HG03342 (cell line): ENCODE data around the gene TRIM37.

ENCODE experiments used
- ATAC-seq: cut with Tn5 transposase; IDR thresholded peaks from one replicate; pipeline ENCODE4 v1.9.1; 2021; ENCODE audit warnings: mild to moderate bottlenecking, moderate library complexity; ENCODE audit not compliant: unreplicated experiment

The TRIM37 gene

GRCh38 chr17:59038734-59039133 lies 67.9 kb downstream of the TRIM37 start:
- no peak for ATAC-seq

- ATAC-seq: no peak
Measured at GRCh38 chr17:59037960-59038359, 68.7 kb downstream of the TRIM37 start.

GRCh38 chr17:59030811-59031210 lies 75.9 kb downstream of the TRIM37 start:
- no peak for ATAC-seq

DNA sequence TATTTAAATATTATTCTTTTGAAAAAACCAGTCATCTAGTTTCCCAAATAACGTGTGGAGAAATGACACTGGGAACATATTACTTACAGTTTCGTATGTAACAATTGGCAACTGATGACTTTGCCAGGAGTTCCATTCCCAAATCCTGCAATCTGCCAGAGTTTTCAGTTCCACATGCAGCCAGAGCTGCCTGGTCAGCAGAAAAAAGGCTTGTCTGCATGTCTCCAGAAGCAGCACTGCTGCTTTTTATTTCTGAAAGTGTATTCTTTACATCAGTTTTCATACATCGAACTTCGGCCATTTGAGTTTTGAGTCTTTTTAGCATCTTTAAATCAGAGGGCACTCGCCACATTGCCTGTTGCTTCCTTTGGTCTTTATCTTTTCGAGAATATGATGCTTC lies 78.4 kb downstream of the TRIM37 start:
- no peak for ATAC-seq

DNA sequence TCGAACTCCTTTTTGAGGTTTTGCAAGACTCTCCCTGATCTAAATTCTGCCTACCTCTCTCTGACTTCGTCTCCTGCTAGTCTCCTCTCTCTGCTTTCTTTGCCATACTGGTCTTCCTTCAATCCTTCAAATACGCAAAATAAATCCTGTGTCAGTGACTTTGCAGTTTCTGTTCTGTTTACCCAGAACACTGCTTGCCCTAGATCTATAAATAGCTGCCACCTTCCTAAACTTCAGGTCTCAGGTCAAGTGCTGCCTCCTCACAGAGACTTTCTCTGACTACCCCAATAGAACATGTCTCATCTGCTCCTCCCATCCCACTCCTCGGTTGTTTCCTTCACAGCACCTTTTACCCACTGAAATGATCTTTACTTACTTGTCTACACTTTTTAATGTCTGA lies 78.9 kb downstream of the TRIM37 start:
- no peak for ATAC-seq

- ATAC-seq: no peak
Measured at GRCh38 chr17:59026176-59026939, 80.3 kb downstream of the TRIM37 start.

DNA sequence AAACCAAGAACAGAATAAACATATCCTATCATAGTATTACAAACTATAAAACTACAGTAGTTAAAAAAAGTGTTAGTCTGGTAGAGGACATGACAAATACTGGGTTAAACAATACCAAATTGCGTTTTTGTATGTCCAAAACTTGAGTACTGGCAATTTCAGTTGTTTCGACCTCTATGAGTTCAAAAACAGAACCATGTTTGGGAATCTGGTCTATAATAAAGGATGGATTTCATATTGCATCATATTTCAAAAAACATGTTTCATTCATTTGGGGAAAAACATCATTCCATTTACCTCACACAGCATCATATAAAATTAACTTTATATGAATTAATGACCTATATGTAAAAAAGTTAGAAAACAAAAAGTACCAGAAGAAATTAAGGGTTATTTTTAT lies 81.8 kb downstream of the TRIM37 start:
- ATAC-seq: no peak

DNA sequence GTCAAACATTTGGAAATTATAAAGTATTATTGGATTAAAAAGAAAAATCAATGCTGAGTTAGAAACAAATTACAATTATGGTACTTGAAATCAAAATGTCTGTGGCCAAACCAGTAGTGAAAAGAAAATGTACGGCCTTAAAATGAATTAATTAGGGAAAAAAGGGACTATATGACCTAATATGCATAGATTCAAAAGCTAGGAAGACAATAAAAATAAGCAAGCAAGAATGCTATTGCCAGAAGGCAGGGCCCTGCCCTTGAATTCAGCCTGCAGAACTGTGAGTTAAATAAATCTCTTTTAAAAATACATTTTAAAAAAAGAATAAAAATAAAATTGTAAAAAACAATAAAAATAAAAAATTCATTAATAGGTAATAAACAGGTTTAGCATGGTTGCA lies 88.7 kb downstream of the TRIM37 start:
- ATAC-seq: no peak

- no peak for ATAC-seq
Measured at GRCh38 chr17:59011975-59012374, 94.7 kb downstream of the TRIM37 start.

GRCh38 chr17:59010026-59010425 lies 96.7 kb downstream of the TRIM37 start:
- ATAC-seq: no peak

DNA sequence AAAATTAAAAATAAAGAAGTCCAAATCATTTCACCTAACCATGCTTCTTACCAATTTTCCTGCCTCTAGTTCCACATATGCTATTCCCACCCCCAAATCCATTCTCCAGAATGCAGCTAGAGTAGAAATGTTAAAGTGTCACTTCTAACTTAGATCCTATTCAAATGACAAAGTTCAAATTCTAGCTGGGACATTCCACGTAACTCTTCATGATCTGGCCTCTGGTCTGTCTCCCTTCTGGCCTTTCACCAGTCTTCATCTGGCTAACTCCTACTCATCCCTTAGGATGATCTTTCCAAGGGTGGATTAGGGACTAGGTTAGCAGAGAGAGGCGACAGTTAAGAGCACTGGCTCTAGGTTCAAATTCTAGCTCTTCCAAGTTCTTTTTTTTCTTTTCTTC lies 97.9 kb downstream of the TRIM37 start:
- no peak for ATAC-seq

DNA sequence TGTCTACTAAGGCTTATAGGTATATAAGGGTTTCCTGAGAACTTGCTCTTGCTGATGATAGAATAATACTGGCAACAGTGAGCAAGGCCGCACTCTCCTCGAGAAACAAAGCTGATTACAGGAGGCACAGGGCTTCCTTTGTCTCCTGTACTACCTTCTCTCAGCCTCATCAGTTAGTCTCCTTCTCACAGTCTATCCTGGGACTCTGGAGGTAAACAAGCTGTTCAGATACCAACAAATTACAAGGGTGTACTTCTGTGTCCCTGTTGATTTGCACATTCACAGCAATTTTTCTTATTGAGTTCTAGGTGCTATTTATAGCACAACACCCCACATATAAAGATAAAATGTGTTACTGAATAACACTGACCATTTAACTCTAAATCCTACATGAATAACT lies 98.7 kb downstream of the TRIM37 start:
- ATAC-seq: no peak

DNA sequence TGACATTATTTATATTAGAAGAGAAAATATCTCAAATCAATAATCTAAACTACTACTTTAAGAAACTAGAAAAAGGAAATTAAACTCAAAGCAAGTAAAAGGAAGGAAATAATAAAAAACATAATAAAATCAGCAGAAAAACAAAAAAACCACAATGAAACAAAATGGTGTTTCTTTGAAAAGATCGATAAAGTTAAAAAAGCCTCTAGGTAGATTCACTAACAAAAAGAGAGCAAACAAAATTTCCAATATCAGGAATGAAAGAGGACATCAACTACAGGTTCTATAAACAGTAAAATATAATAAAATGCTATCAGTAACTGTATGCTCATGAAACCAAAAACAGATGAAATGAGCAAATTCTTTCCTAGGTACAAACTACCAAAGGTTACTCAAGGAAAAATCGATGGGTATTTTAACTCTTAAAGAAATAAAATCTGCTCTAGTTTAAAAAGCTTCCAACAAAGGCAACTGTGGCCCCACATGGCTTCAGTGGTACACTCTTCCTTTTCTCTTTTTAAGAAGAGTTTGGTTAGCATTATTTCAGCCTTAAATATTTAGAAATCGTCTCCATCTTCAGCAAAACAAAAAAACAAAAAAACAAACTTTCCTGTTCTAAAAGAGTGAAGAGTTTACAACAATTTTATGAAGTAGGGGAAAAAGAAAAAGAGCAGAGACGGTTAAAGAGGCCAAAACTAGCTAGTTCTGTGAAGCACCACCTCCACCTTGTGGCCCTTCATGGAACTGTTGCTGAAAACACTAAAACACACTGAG lies 102.2 kb downstream of the TRIM37 start:
- ATAC-seq: no peak

DNA sequence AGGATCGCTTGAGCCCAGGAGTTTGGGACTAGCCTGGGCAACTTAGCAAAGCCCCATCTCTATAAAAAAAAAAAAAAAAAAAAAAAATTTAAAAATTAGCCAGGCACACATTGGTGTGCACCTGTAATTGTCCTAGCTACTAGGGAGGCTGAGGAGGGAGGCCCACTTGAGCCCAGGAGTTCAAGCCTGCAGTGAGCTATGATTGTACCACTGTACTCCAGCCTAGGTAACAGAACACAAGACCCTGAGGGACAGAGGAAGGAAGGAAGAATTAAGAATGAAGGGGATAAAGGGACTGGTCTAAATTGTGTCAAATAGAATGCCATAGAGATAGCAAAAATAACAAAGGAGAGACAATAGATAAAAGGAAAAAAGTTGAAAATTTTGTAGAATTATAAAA lies 102.8 kb downstream of the TRIM37 start:
- ATAC-seq: no peak

GRCh38 chr17:59002848-59003247 lies 103.8 kb downstream of the TRIM37 start:
- ATAC-seq: no peak

DNA sequence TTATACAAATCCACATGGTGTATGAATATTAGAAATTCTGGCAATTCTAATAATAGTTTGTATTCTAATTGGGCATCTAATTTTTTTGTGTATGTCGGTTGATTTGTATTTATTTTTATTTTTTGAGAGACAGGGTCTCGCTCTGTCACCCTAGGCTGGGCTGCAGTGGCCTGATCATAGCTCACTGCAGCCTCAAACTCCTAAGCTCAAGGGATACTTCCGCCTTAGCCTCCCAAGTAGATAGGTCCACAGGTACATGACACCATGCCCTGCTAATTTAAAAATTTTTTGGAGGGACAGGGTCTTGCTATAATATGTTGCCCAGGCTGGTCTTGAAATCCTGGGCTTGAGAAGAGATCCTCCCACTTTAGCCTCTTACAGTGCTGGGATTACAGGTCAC lies 104.6 kb downstream of the TRIM37 start:
- no peak for ATAC-seq

- peak; percentile 91 for ATAC-seq
Measured at GRCh38 chr17:59001158-59001814, 105.4 kb downstream of the TRIM37 start.

- no peak for ATAC-seq
Measured at GRCh38 chr17:59000022-59000421, 106.7 kb downstream of the TRIM37 start.

GRCh38 chr17:58999500-58999899 lies 107.2 kb downstream of the TRIM37 start:
- no peak for ATAC-seq

DNA sequence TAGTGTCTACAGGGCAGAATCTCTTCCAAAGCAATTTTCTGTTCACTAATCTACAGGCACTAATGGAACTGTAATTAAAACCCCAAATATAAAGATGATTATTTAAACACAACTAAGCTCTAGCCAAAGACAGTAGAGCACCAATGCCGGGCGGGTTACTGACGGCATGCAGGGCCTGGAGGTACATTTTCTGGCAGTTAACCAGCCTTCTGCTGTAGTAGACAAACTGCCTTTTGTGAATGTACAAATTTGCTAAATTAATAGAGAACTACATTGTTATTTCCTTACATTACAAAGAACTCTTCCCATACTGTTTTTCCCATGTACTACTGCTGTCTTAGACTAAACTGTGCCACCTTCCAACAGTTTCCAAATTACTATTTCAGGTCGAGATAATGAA lies 107.8 kb downstream of the TRIM37 start:
- ATAC-seq: no peak

DNA sequence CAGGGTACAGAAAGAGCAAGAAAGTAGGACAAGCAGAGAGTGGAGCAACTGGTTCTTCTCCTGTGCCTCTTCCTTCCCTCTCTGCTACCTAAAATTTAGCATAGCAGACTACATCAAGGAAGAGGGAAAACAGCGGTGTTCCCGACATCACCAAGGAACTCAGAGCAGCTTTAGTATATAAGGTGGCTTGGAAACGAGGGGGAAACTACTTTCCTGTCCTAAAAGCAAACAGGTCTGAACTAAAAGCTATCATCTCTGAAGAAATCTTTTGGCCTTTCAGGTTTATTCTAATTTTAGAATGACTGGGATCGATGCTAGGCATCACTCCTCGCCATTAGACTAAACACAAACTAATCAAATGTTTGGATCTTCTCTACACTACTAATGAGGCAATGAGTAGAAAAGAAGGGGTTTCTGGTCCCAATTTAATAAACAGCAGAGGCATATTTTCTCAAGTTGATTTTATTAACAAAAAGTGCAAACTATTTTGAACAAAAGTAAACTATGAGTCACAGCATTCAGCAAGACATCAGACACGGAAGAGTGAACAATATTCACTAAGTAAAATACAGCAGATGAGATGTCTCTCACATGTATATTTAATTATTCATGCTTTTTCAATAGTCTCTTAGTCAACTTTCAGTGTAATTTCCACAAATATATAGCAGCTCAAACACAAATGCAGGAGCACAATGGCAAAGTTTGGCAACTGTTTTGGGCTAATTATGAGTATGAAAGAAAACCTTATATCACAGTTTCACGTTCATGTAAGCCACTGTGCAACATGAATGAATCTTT lies 108.7 kb downstream of the TRIM37 start:
- no peak for ATAC-seq
